ENCODE results near the gene GLIPR1. TPM values are rescaled to one million over a fixed set of nuclear protein-coding genes. Genes with fewer than 3 reads are reported as not detected.

The GLIPR1 gene
- total and polyA plus RNA-seq, 10 of the 15 experiments (the other 5 are each of a cell fraction or from before 2014, with no cell fraction given) = 18.2 to 62.6 (median 32.2) TPM

GRCh38 chr12:75487308-75487707 lies 6.8 kb downstream of the GLIPR1 start:
- FAIRE-seq (no peak), DNase-seq (ENCODE audit: low read depth, low spot score) (no peak), ATAC-seq (no peak)
- no peak overlapping the region for H3K9ac ChIP-seq (ENCODE audit: control insufficient read depth, insufficient read depth, low read length)
- intact Hi-C loops (cut with micrococcal nuclease; ENCODE audit: unreplicated experiment) = no loop called here
- H4K20me1 ChIP-seq (ENCODE audit: control insufficient read depth, insufficient read depth) = no peaks in the 10 kb centered on the region
- H3K9me3 ChIP-seq (replicated peaks; ENCODE audit: control insufficient read depth, insufficient read depth, low read length) = no peaks in the 10 kb centered on the region
- RAD21 ChIA-PET (ENCODE audit: unreplicated experiment) = interaction anchor here (5.0 kb wide), 1 partner anchor 155 kb away, joined by 63 read pairs; the partner anchor contains the start of genes CAPS2 and GLIPR1L1
- CTCF ChIA-PET = interaction anchor here (0.6 to 11.0 kb wide), 6 partner anchors 9 to 613 kb away, joined by 3 to 235 read pairs (median 4); partner anchors contain the start of genes GLIPR1L2 and PHLDA1
- BruUV-seq (replicated peaks) = no TSS peak
- H3K4me1 ChIP-seq (ENCODE audit: control insufficient read depth, insufficient read depth, low read length) = no peaks in the 10 kb centered on the region
- H3K79me2 ChIP-seq (ENCODE audit: control insufficient read depth, insufficient read depth, low read length) = peaks cover 11% of the 10 kb centered on the region
- TF ChIP-seq NFYA (IDR thresholded peaks at IDR 0.05; ENCODE audit: borderline replicate concordance, low read depth, low read length) (no peak), NR2F1 (conservative IDR thresholded peaks at IDR 0.05) (no peak), KAT2A (conservative IDR thresholded peaks at IDR 0.05; ENCODE audit: control insufficient read depth, low read depth, low read length) (no peak), RAD51 (IDR thresholded peaks at IDR 0.05) (no peak), ZBTB33 (IDR thresholded peaks at IDR 0.05) (no peak), IKZF2 (IDR thresholded peaks at IDR 0.05) (no peak), HDAC6 (IDR thresholded peaks at IDR 0.05; ENCODE audit: unreplicated experiment) (no peak), SMARCA5 (IDR thresholded peaks at IDR 0.05) (no peak), TARDBP (IDR thresholded peaks at IDR 0.05; ENCODE audit: borderline replicate concordance) (no peak), E4F1 (IDR thresholded peaks at IDR 0.05; ENCODE audit: borderline replicate concordance, partially characterized antibody) (no peak), SIX5 (IDR thresholded peaks at IDR 0.05; ENCODE audit: low read depth, low read length, severe bottlenecking) (no peak), TAF1 (IDR thresholded peaks at IDR 0.05; ENCODE audit: borderline replicate concordance, low read depth, low read length) (no peak)
- no peak overlapping the region for H3K4me2 ChIP-seq (ENCODE audit: control insufficient read depth, insufficient read depth)
- no peak overlapping the region for H3K27ac ChIP-seq (ENCODE audit: control insufficient read depth, insufficient read depth)
- H2AFZ ChIP-seq (ENCODE audit: control insufficient read depth, low read depth, low read length) = no peak overlapping the region
- in situ Hi-C loops (cut with MboI) = loop anchor here (25.0 kb wide), 1 partner anchor 800 kb away; no protein-coding TSS in a partner anchor
- POLR2A ChIA-PET = no interaction called here
- H3K36me3 ChIP-seq (ENCODE audit: control insufficient read depth in 2 of 2, insufficient read depth in 2 of 2, low read length in 1 of 2) = no peaks in the 10 kb centered on the region
- H3K27me3 ChIP-seq (replicated peaks in 1 of 2; ENCODE audit: control insufficient read depth in 2 of 2, insufficient read depth in 2 of 2, low read length in 1 of 2) = no peaks in the 10 kb centered on the region
- no peak overlapping the region for H3K4me3 ChIP-seq
- SMC1A ChIA-PET (ENCODE audit: uncharacterized antibody, unreplicated experiment) = interaction anchor here (0.6 to 7.9 kb wide), 6 partner anchors 11 to 560 kb away, joined by 3 to 58 read pairs (median 4); partner anchors contain the start of gene KRR1
- WGBS (ENCODE audit: insufficient coverage, insufficient replicate concordance, low lambda C conversion rate, missing lambda C conversion rate) = 89% methylated on average over 4 of the region's 4 CpGs

All from GM12878 (cell line).